Measurements from ENCODE around the gene EBF3.

Gene EBF3

GRCh38 chr10:129850316-129850715 lies 113.8 kb downstream of the EBF3 start:
- TF ChIP-seq, protein P1, sequence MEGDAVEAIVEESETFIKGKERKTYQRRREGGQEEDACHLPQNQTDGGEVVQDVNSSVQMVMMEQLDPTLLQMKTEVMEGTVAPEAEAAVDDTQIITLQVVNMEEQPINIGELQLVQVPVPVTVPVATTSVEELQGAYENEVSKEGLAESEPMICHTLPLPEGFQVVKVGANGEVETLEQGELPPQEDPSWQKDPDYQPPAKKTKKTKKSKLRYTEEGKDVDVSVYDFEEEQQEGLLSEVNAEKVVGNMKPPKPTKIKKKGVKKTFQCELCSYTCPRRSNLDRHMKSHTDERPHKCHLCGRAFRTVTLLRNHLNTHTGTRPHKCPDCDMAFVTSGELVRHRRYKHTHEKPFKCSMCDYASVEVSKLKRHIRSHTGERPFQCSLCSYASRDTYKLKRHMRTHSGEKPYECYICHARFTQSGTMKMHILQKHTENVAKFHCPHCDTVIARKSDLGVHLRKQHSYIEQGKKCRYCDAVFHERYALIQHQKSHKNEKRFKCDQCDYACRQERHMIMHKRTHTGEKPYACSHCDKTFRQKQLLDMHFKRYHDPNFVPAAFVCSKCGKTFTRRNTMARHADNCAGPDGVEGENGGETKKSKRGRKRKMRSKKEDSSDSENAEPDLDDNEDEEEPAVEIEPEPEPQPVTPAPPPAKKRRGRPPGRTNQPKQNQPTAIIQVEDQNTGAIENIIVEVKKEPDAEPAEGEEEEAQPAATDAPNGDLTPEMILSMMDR (IDR thresholded peaks at IDR 0.05), result no peak
- no peak overlapping the region for H3K4me3 ChIP-seq
- no peaks in the 10 kb centered on the region for H3K27me3 ChIP-seq
- DNase-seq, result no peak
- intact Hi-C loops (cut with DNase I; ENCODE audit: low total_unique reads), result no loop called here
- no peaks in the 10 kb centered on the region for H3K36me3 ChIP-seq
- no peak overlapping the region for H3K27ac ChIP-seq
- H3K4me1 ChIP-seq, result no peaks in the 10 kb centered on the region
- H3K9me3 ChIP-seq, result no peaks in the 10 kb centered on the region

GRCh38 chr10:129849853-129850252 lies 114.2 kb downstream of the EBF3 start:
- no peaks in the 10 kb centered on the region for H3K36me3 ChIP-seq
- no peak overlapping the region for H3K4me3 ChIP-seq
- no peak for DNase-seq
- no peaks in the 10 kb centered on the region for H3K4me1 ChIP-seq
- H3K9me3 ChIP-seq, result no peaks in the 10 kb centered on the region
- intact Hi-C loops (cut with DNase I; ENCODE audit: low total_unique reads), result no loop called here
- H3K27ac ChIP-seq, result no peak overlapping the region
- TF ChIP-seq, protein P1 (IDR thresholded peaks at IDR 0.05), result no peak
- no peaks in the 10 kb centered on the region for H3K27me3 ChIP-seq

GRCh38 chr10:129849452-129849750 lies 114.7 kb downstream of the EBF3 start:
- TF ChIP-seq, protein P1 (IDR thresholded peaks at IDR 0.05), result no peak
- Histone ChIP-seq H3K27me3 (no peaks in the 10 kb centered on the region), H3K27ac (no peak overlapping the region), H3K9me3 (no peaks in the 10 kb centered on the region), H3K4me3 (no peak overlapping the region), H3K36me3 (no peaks in the 10 kb centered on the region), H3K4me1 (no peaks in the 10 kb centered on the region)
- intact Hi-C loops (cut with DNase I; ENCODE audit: low total_unique reads), result no loop called here
- DNase-seq, result no peak

DNA sequence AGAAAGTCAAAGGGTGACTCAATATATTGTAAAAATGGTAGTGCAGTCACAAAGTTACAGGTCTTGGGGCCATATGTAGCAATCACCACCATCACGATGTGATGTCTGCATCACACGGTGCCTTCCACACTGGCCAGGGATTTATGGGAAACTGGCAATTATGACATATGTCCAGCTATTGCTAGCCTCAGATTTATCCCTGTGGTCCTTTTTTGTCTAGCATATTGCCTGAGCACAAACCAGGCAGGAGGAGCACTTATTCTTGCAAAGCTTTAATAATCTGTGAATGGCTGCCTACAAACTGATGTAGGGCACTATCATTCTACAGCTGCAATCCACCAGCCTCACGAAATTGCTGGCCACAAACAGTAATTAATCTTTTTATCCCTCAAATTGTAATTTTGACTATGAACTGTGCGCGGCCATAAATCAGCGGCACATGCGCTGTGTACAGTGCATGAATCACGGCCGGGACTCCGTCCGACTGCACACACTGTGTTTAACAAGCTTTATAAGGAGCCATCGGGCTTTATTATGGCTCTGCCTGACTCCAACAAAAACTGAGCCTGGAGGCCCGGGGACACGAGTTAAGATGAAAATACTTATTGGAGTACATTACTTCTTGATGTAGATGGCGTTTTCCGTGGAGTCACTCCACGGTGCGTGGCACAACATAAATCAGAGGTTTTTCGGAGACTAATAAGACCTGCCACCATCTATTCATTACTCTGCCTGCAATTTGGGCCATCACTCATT lies 115.2 kb downstream of the EBF3 start:
- TF ChIP-seq, protein P1 (IDR thresholded peaks at IDR 0.05), result no peak
- H3K36me3 ChIP-seq, result no peaks in the 10 kb centered on the region

DNA sequence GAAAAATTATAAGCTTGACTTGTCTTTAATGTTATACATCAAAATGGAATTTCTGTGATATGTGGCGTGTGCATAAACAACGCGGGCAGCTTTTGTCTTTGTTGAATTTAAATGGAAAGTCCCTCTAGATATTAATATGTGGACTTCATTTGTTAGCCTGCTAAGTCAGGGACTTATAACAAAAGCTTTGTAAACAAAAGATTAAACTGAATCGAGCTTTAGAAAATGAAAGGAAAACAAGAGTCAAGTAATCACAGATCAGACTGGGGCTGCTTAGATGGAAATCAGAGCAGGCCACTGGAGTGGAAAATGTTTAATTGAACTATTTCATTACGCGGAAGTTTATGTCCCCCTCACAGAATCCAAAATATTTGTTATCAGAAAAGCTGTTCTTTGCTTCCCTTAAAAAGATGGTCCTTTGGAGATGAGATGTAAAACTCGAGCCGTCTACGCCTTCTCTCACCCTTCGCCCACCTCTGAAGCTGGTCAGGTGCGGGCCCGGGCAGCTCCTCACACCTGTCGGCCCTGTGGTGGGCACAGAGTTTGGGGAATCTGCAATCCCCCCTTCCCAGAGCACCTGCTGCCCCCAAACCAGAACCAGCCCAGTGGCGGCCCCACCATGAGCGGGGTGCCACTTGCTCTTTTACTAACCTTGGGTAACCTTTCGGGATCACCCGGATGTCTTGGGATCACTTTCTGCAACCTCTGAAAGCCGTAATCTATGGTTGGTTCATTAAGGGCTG lies 116.2 kb downstream of the EBF3 start:
- no peak for DNase-seq
- H3K27me3 ChIP-seq, result no peaks in the 10 kb centered on the region

More for the DNA sequence above, 115.2 kb downstream of the EBF3 start:
- Histone ChIP-seq H3K4me3 (no peak overlapping the region), H3K27ac (no peak overlapping the region), H3K27me3 (no peaks in the 10 kb centered on the region), H3K4me1 (no peaks in the 10 kb centered on the region), H3K9me3 (no peaks in the 10 kb centered on the region)
- no peak for DNase-seq
- intact Hi-C loops (cut with DNase I; ENCODE audit: low total_unique reads), result no loop called here

More for the DNA sequence above, 116.2 kb downstream of the EBF3 start:
- Histone ChIP-seq H3K4me3 (no peak overlapping the region), H3K4me1 (no peaks in the 10 kb centered on the region), H3K27ac (no peak overlapping the region), H3K36me3 (no peaks in the 10 kb centered on the region), H3K9me3 (no peaks in the 10 kb centered on the region)
- TF ChIP-seq, protein P1 (IDR thresholded peaks at IDR 0.05), result no peak
- intact Hi-C loops (cut with DNase I; ENCODE audit: low total_unique reads), result no loop called here

Data from tibial artery (tissue), 4 donors.